Spleen (tissue), 11 donors: ENCODE results near the gene CBLC. TPM values are rescaled to one million over a fixed set of nuclear protein-coding genes. Genes with fewer than 3 reads are reported as not detected.

Experiments used
- DNase-seq: peaks from one replicate; pipeline ENCODE4 v3.0.0-alpha.2; 2020
- H3K27ac ChIP-seq, 8 donors: fragments of 200-600 bp; sonication (generic) in 7 of 8; 1 replicate in 4 of 8; 2 replicates in 4 of 8; pipeline versions ENCODE4 v1.5.0 to v1.8.0; 2016 to 2021; ENCODE audit warnings: inconsistent platforms in 4 of 8, mild to moderate bottlenecking in 4 of 8, moderate library complexity in 1 of 8
- H3K27me3 ChIP-seq, 7 donors: fragments of 200-600 bp; sonication (generic) in 6 of 7; replicated peaks in 1 of 7; 1 replicate in 4 of 7; 2 replicates in 3 of 7; pipeline versions ENCODE4 v1.5.0 to v1.8.0; 2016 to 2021; ENCODE audit warnings: inconsistent platforms in 3 of 7, mild to moderate bottlenecking in 1 of 7
- H3K36me3 ChIP-seq, 6 donors: fragments of 200-600 bp; sonication (generic) in 5 of 6; 1 replicate in 4 of 6; 2 replicates in 2 of 6; pipeline versions ENCODE4 v1.5.0 to v1.8.0; 2016 to 2021; ENCODE audit warnings: inconsistent platforms in 2 of 6
- H3K4me1 ChIP-seq, 6 donors: fragments of 200-600 bp; sonication (generic) in 5 of 6; 1 replicate in 3 of 6; 2 replicates in 3 of 6; pipeline versions ENCODE4 v1.5.0 to v1.8.0; 2016 to 2021; ENCODE audit warnings: inconsistent platforms in 3 of 6
- H3K4me3 ChIP-seq, 8 donors: fragments of 200-600 bp; sonication (generic) in 7 of 8; 1 replicate in 4 of 8; 2 replicates in 4 of 8; pipeline versions ENCODE4 v1.5.0 to v1.8.0; 2016 to 2021; ENCODE audit warnings: inconsistent platforms in 4 of 8, mild to moderate bottlenecking in 4 of 8, moderate library complexity in 2 of 8
- H3K9me3 ChIP-seq, 8 donors: fragments of 200-600 bp; sonication (generic) in 7 of 8; 1 replicate in 4 of 8; 2 replicates in 4 of 8; pipeline versions ENCODE4 v1.5.0 to v1.8.0; 2016 to 2021; ENCODE audit warnings: inconsistent platforms in 4 of 8
- CTCF ChIP-seq, 11 experiments: fragments of 200-600 bp in 7 of 11; fragments of 450-650 bp in 4 of 11; sonication (generic) in 4 of 11; IDR thresholded peaks in 8 of 11; conservative IDR thresholded peaks in 3 of 11; 1 replicate in 7 of 11; 2 replicates in 4 of 11; pipeline versions ENCODE4 v1.4.0 to v1.8.0; 2016 to 2021; ENCODE audit warnings: antibody characterized with exemption in 11 of 11, inconsistent platforms in 4 of 11, mild to moderate bottlenecking in 1 of 11
- POLR2A ChIP-seq, 3 donors: fragments of 450-650 bp; IDR thresholded peaks; one replicate each; pipeline ENCODE4 v1.5.1; 2017; ENCODE audit warnings: antibody characterized with exemption in 3 of 3, mild to moderate bottlenecking in 1 of 3
- POLR2AphosphoS5 ChIP-seq, 3 donors: sonication (generic); formaldehyde crosslinking; IDR thresholded peaks; one replicate each; pipeline ENCODE4 v1.5.1; 2017; ENCODE audit warnings: antibody characterized with exemption in 3 of 3
- WGBS, 5 donors: extraction: QIAGEN DNeasy Blood & Tissue Kit in 3 of 5; methylation state at CpG; one replicate each; pipeline versions ENCODE4 v1.1.5 to v1.1.7; 2013 to 2018; 5-methylcytosine and 5-hydroxymethylcytosine counted together
- intact Hi-C: fragments of 100-400 bp; cut with DNase I; formaldehyde crosslinking; loops from one replicate; pipeline ENCODE4 v1.15.0; 2023; ENCODE audit warnings: low total_unique reads
- polyA plus RNA-seq, 3 donors: library from polyadenylated mRNA; stranded (reverse); fragments of 200-250 nt; gene quantifications; one replicate each; pipeline ENCODE4 v1.2.1, GENCODE V29; 2013
- total RNA-seq, 7 donors: library from RNA; depleted of rRNA in 3 of 7; stranded (reverse); fragments of >200 nt in 3 of 7; fragmentation: NEBNext Ultra II Directional in 4 of 7; extraction: Animal tissue kit (Norgen Biotek cat#: 25700) in 4 of 7; gene quantifications; one replicate each; pipeline versions ENCODE4 v1.1.0 to v1.2.1, GENCODE V29; 2016 to 2021
- donor health status: healthy with polysubstance abuse.
- donor health status: DM: no; HTN: no; CAD: no; lungs with moderate emphysema.
- donor health status: DM: no; HTN: no; CAD: no.
- donor health status: Bipolar disorder and iron deficiency.
- donor health status: healthy.
- donor health status: DM: no; HTN: no; CAD: no.
- donor health status: DM: yes; HTN: yes; CAD: no.

CBLC gene
- total and polyA plus RNA-seq, 10 donors: not detected

- H3K9me3 ChIP-seq: no peaks in the 10 kb centered on the region
- peak overlapping the region in 6 of 8 donors; percentile 32 to 73 (median 65) for H3K27ac ChIP-seq
- H3K4me3 ChIP-seq: peak overlapping the region in 2 of 8 donors; percentile 5 to 34
- peak; percentile 84 for DNase-seq
- peaks cover 0 to 28% (median 8%) of the 10 kb centered on the region in 6 donors for H3K4me1 ChIP-seq
- peak in 1 of 11 experiments; percentile 17 for TF ChIP-seq CTCF (IDR thresholded peaks at IDR 0.05 in 8 of 11, conservative IDR thresholded peaks at IDR 0.05 in 3 of 11)
- TF ChIP-seq POLR2AphosphoS5 (IDR thresholded peaks at IDR 0.05): peak in 2 of 3 donors; percentile 66
- no peak for TF ChIP-seq POLR2A (IDR thresholded peaks at IDR 0.05)
- 54 to 84% (median 66%) methylated on average over 24 to 34 of the region's 35 CpGs for WGBS, 5 donors
- H3K36me3 ChIP-seq: peaks cover 0 to 12% (median 0%) of the 10 kb centered on the region in 6 donors
- H3K27me3 ChIP-seq: peaks cover 0 to 7% (median 0%) of the 10 kb centered on the region in 7 donors
- intact Hi-C loops: no loop called here
Measured at GRCh38 chr19:44820648-44821609, 43.2 kb downstream of the CBLC start.

DNA sequence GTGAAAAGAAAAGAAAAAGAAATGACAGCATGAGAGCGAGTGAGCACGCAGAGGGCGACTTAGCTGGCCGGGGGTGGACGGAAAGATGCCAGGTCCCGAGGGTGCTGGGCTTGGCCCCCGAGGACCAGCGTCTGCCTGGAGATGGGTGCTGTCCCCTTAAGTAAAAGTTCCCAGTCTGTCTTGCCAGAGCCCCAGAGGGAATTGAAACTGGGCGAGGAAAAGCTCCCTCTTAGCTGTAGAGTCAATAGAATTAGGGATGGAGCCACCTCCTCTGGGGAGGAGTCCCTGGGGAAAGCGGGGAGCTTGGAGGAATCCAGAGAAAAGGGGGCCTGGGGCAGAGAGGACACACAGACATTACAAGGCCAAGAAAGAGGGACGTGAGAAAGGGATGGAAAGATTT lies 44.5 kb downstream of the CBLC start:
- no peak for DNase-seq
- Histone ChIP-seq H3K4me3 (no peak overlapping the region), H3K9me3 (no peaks in the 10 kb centered on the region), H3K36me3 (peaks cover 0 to 12% (median 0%) of the 10 kb centered on the region in 6 donors), H3K27me3 (peaks cover 0 to 7% (median 0%) of the 10 kb centered on the region in 7 donors), H3K27ac (peak overlapping the region in 1 of 8 donors; percentile 73), H3K4me1 (peaks cover 0 to 28% (median 8%) of the 10 kb centered on the region in 6 donors)
- TF ChIP-seq POLR2AphosphoS5 (IDR thresholded peaks at IDR 0.05) (peak in 1 of 3 donors; percentile 19), POLR2A (IDR thresholded peaks at IDR 0.05) (no peak), CTCF (IDR thresholded peaks at IDR 0.05 in 8 of 11, conservative IDR thresholded peaks at IDR 0.05 in 3 of 11) (no peak)
- WGBS, 5 donors: 68 to 85% (median 78%) methylated on average over 11 of the region's 11 CpGs
- intact Hi-C loops: no loop called here

DNA sequence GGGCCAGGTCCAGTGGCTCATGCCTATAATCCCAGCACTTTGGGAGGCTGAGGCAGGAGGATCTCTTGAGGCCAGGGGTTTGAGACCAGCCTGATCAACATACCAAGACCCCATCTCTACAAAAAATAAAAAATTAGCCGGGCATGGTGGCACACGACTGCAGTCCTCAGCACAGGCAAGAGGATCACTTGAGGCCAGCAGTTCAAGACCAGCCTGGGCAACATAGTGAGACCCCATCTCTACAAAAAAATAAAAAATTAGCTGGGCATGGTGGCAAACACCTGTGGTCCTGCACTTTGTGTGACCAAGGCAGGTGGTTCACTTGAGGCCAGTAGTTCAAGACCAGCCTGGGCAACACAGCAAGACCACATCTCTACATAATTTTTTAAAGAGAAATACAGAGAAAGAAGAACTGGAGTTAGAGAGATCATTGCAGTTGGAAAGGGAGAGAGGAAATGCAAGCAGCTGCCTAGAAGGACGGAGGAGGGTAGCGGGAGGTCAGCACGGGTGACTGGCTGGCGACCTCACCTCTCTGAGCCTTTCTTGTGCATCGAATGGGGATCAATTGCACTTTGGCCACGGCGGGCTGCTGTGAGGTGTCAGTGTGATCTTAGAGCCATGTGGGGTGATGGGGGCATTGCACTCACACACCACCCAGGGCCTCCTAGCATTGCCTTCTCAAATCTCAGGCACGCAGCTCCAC lies 45.1 kb downstream of the CBLC start:
- peaks cover 0 to 12% (median 0%) of the 10 kb centered on the region in 6 donors for H3K36me3 ChIP-seq
- peaks cover 0 to 7% (median 0%) of the 10 kb centered on the region in 7 donors for H3K27me3 ChIP-seq
- TF ChIP-seq POLR2AphosphoS5 (IDR thresholded peaks at IDR 0.05) (no peak), POLR2A (IDR thresholded peaks at IDR 0.05) (no peak), CTCF (IDR thresholded peaks at IDR 0.05 in 8 of 11, conservative IDR thresholded peaks at IDR 0.05 in 3 of 11) (no peak)
- WGBS, 5 donors: 67 to 73% (median 70%) methylated on average over 10 of the region's 10 CpGs
- no peak overlapping the region for H3K4me3 ChIP-seq
- no peaks in the 10 kb centered on the region for H3K9me3 ChIP-seq
- no peak for DNase-seq
- H3K4me1 ChIP-seq: peaks cover 0 to 28% (median 8%) of the 10 kb centered on the region in 6 donors
- intact Hi-C loops: no loop called here
- peak overlapping the region in 1 of 8 donors; percentile 73 for H3K27ac ChIP-seq
